SK-N-SH (cell line): ENCODE results near the gene ZNF277. TPM values are rescaled to one million over a fixed set of nuclear protein-coding genes. Genes with fewer than 3 reads are reported as not detected.

Experiments
- CTCF ChIA-PET: fragments of 300-600, 350-600 bp; formaldehyde crosslinking; extraction: SDS; loops from one replicate; lab custom pipeline; 2021; lab: Yijun Ruan, JAX
- POLR2A ChIA-PET: fragments of 350-600 bp; sonication (Branson Sonifier 250); formaldehyde crosslinking; extraction: SDS; loops from one replicate; lab custom pipeline; 2020; ENCODE audit warnings: antibody characterized with exemption, inconsistent platforms; lab: Yijun Ruan, JAX
- DNase-seq: peaks from one replicate; pipeline ENCODE4 v3.0.0; 2012
- H2AFZ ChIP-seq: fragments of 200-600 bp; sonication (generic); 2 replicates; pipeline ENCODE4 v1.8.1; 2016; ENCODE audit warnings: antibody characterized with exemption, mild to moderate bottlenecking, low read depth
- H3F3A ChIP-seq: fragments of 200-600 bp; sonication (generic); replicated peaks from 2 replicates; pipeline ENCODE3; 2016; ENCODE audit warnings: antibody characterized with exemption, mild to moderate bottlenecking; ENCODE audit not compliant: insufficient read depth
- H3K27ac ChIP-seq, 2 experiments: fragments of 200-500 bp in 1 of 2; fragments of 200-600 bp in 1 of 2; sonication (Bioruptor generic) in 1 of 2; sonication (generic), shearing (Covaris generic) in 1 of 2; 2 replicates each; pipeline versions ENCODE4 v1.5.1 to v1.6.1; 2014 to 2016; ENCODE audit warnings: low read depth in 2 of 2, inconsistent platforms in 1 of 2, low read length in 1 of 2, mild to moderate bottlenecking in 1 of 2, mixed read lengths in 1 of 2
- H3K27me3 ChIP-seq: fragments of 200-600 bp; sonication (generic), shearing (Covaris generic); 2 replicates; pipeline ENCODE4 v1.6.1; 2016; ENCODE audit warnings: mixed run types; ENCODE audit not compliant: insufficient read depth
- H3K36me3 ChIP-seq, 2 experiments: fragments of 200-500 bp in 1 of 2; fragments of 200-600 bp in 1 of 2; sonication (Bioruptor generic) in 1 of 2; sonication (generic) in 1 of 2; replicated peaks in 1 of 2; 2 replicates each; pipeline versions ENCODE3 to v1.5.1; 2014 to 2016; ENCODE audit warnings: low read length in 1 of 2, mild to moderate bottlenecking in 1 of 2; ENCODE audit not compliant: insufficient read depth in 2 of 2, control insufficient read depth in 1 of 2
- H3K4me1 ChIP-seq, 2 experiments: fragments of 200-500 bp in 1 of 2; fragments of 200-600 bp in 1 of 2; sonication (Bioruptor generic) in 1 of 2; sonication (generic), shearing (Covaris generic) in 1 of 2; 2 replicates each; pipeline versions ENCODE4 v1.5.1 to v1.6.1; 2014 to 2016; ENCODE audit warnings: low read depth in 1 of 2, low read length in 1 of 2, mixed run types in 1 of 2; ENCODE audit not compliant: insufficient read depth in 2 of 2, control insufficient read depth in 1 of 2
- H3K4me2 ChIP-seq: fragments of 200-600 bp; sonication (generic), shearing (Covaris generic); 2 replicates; pipeline ENCODE4 v1.6.1; 2017; ENCODE audit warnings: mixed run types
- H3K4me3 ChIP-seq, 2 experiments: fragments of 200-500 bp in 1 of 2; fragments of 200-600 bp in 1 of 2; sonication (Bioruptor generic) in 1 of 2; sonication (generic), shearing (Covaris generic) in 1 of 2; 2 replicates each; pipeline versions ENCODE4 v1.5.1 to v1.8.1; 2014 to 2016; ENCODE audit warnings: low read depth in 2 of 2, inconsistent platforms in 1 of 2, low read length in 1 of 2, mild to moderate bottlenecking in 1 of 2, mixed read lengths in 1 of 2, moderate library complexity in 1 of 2
- H3K79me2 ChIP-seq: fragments of 200-600 bp; sonication (generic); 2 replicates; pipeline ENCODE4 v1.8.1; 2017; ENCODE audit warnings: mild to moderate bottlenecking; ENCODE audit not compliant: insufficient read depth
- H3K9ac ChIP-seq: fragments of 200-600 bp; sonication (generic); 2 replicates; pipeline ENCODE4 v1.6.1; 2017; ENCODE audit warnings: mixed run types
- H3K9me2 ChIP-seq: fragments of 200-600 bp; sonication (generic); 2 replicates; pipeline ENCODE4 v1.6.1; 2017; ENCODE audit warnings: mixed run types
- H3K9me3 ChIP-seq: fragments of 200-600 bp; sonication (generic); 2 replicates; pipeline ENCODE4 v1.6.1; 2017; ENCODE audit warnings: mixed run types, mild to moderate bottlenecking, moderate library complexity
- H4K20me1 ChIP-seq: fragments of 200-600 bp; sonication (generic); 2 replicates; pipeline ENCODE4 v1.6.1; 2017; ENCODE audit warnings: mild to moderate bottlenecking, mixed run types; ENCODE audit not compliant: insufficient read depth
- CHD2 ChIP-seq: fragments of 150-350 bp; IDR thresholded peaks from 2 replicates; pipeline ENCODE4 v1.6.1; 2018; ENCODE audit warnings: low read length; ENCODE audit not compliant: partially characterized antibody
- FOXM1 ChIP-seq: IDR thresholded peaks from 2 replicates; pipeline ENCODE4 v1.4.0; 2012; ENCODE audit warnings: low read depth, mild to moderate bottlenecking
- NFIC ChIP-seq: IDR thresholded peaks from 2 replicates; pipeline ENCODE4 v1.4.0; 2012; ENCODE audit warnings: borderline replicate concordance
- RCOR1 ChIP-seq: fragments of 150-350 bp; IDR thresholded peaks from 2 replicates; pipeline ENCODE4 v1.6.1; 2017; ENCODE audit warnings: antibody characterized with exemption, low read length
- REST ChIP-seq: IDR thresholded peaks from 2 replicates; pipeline ENCODE4 v1.6.1; 2012; ENCODE audit warnings: mild to moderate bottlenecking, low read depth, low read length, moderate library complexity
- SIN3A ChIP-seq: IDR thresholded peaks from 2 replicates; pipeline ENCODE4 v1.6.1; 2012; ENCODE audit warnings: low read depth, mild to moderate bottlenecking, low read length, moderate library complexity, borderline replicate concordance
- TEAD4 ChIP-seq: IDR thresholded peaks from 2 replicates; pipeline ENCODE4 v1.4.0; 2012; ENCODE audit warnings: mild to moderate bottlenecking, borderline replicate concordance; ENCODE audit not compliant: insufficient read depth
- WGBS: methylation state at CpG from one replicate; pipeline ENCODE4 v1.1.6; 2017; ENCODE audit warnings: low lambda C conversion rate; 5-methylcytosine and 5-hydroxymethylcytosine counted together
- polyA plus RNA-seq, 3 experiments: library from polyadenylated mRNA; depleted of rRNA; stranded (reverse); fragments of >200 nt; gene quantifications; 2 replicates each; pipeline ENCODE4 v1.2.3, GENCODE V29; 2012

ZNF277 gene
- polyA plus RNA-seq, 1 of the 3 experiments (the other 2 are of a cell fraction): 11.5 TPM

DNA sequence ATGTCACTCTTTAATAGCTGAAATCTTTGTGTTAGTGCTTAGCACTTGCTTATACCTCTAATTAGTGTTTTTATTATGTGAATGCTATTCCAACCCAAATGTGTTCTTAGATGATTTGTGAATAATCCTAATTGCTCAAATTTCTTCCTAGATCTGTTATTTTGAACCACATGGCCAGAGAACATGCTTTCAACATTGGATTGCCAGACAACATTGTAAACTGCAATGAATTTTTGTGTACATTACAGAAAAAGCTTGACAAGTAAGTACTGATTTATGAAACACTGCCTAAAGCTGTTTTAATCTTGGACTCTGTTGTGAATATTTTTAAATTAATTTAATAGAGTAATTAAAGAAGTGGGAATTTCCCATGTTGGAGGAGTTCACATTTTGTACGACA lies 121.1 kb downstream of the ZNF277 start:
- TF ChIP-seq RCOR1: no peak
- TF ChIP-seq, all 33 proteins: peak for 0
- no peak for DNase-seq
- Histone ChIP-seq H3K27me3 (no peaks in the 10 kb centered on the region), H3F3A (no peaks in the 10 kb centered on the region), H3K9me3 (no peaks in the 10 kb centered on the region), H3K27ac (no peak overlapping the region), H3K4me2 (no peak overlapping the region), H4K20me1 (no peaks in the 10 kb centered on the region), H3K4me1 (no peaks in the 10 kb centered on the region), H2AFZ (no peak overlapping the region), H3K9me2 (no peaks in the 10 kb centered on the region), H3K36me3 (peaks cover 29 to 54% of the 10 kb centered on the region in 2 experiments), H3K79me2 (no peaks in the 10 kb centered on the region), H3K9ac (no peak overlapping the region), H3K4me3 (no peak overlapping the region)
- POLR2A ChIA-PET: no interaction called here
- 100% methylated on average over 1 of the region's 1 CpG for WGBS
- CTCF ChIA-PET: no interaction called here

DNA sequence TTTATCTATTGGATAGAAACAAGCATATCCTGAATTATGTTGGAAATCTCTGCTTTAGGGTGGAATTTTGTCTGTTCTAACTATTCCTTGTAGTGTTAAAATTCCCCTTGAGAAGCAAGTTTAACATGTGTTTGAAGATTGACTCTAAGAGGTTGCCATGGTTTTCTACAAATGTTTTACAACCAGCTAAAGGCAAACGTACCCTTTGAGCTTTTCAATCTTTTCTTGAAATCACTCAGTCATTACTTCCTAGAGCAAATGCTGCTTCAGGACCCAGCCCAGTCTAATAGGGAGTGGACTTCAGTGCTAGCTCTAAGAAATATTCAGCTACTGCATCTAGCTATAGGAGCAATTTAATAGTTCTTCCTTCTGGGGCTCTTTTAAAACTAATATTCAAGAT lies 125.0 kb downstream of the ZNF277 start:
- no peaks in the 10 kb centered on the region for H3K79me2 ChIP-seq
- no peak overlapping the region for H3K9ac ChIP-seq
- H4K20me1 ChIP-seq: no peaks in the 10 kb centered on the region
- H3K4me1 ChIP-seq: no peaks in the 10 kb centered on the region
- CTCF ChIA-PET: interaction anchor here (1.0 to 1.8 kb wide), 2 partner anchors 10 to 19 kb away, joined by 3 to 5 read pairs; no protein-coding TSS in a partner anchor
- peaks cover 37 to 61% of the 10 kb centered on the region in 2 experiments for H3K36me3 ChIP-seq
- POLR2A ChIA-PET: no interaction called here
- H3F3A ChIP-seq: no peaks in the 10 kb centered on the region
- TF ChIP-seq CHD2: no peak
- TF ChIP-seq FOXM1: no peak
- no peak for TF ChIP-seq NFIC
- no peak for TF ChIP-seq REST
- TF ChIP-seq SIN3A: no peak
- H3K4me3 ChIP-seq: no peak overlapping the region
- H3K9me3 ChIP-seq: no peaks in the 10 kb centered on the region
- H3K27me3 ChIP-seq: no peaks in the 10 kb centered on the region
- H3K4me2 ChIP-seq: no peak overlapping the region
- no peak overlapping the region for H3K27ac ChIP-seq
- H2AFZ ChIP-seq: no peak overlapping the region
- 78% methylated on average over 1 of the region's 1 CpG for WGBS
- no peak for DNase-seq
- no peaks in the 10 kb centered on the region for H3K9me2 ChIP-seq

DNA sequence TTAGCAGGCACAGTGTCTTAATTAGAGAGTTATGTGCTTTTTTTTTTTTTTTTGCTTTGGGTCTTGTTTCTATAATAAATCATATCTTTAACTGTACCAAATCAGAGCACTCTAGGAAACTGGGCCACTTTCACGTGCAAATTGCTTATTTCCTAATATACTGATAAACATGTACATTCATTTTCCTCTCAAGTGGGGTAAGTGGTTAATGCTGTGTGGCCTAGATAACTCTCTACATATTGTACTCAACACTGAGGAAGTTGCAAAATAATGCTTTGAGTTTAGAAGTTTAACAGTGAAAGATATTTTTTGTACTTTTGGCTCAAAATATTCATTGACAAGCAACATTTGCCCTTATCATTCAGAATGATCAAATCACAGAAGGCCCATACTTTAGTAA lies 127.9 kb downstream of the ZNF277 start:
- Histone ChIP-seq H3K4me1 (no peaks in the 10 kb centered on the region), H3K27ac (no peak overlapping the region), H3K79me2 (no peaks in the 10 kb centered on the region), H3F3A (no peaks in the 10 kb centered on the region), H3K4me2 (no peak overlapping the region), H3K36me3 (peaks cover 47 to 60% of the 10 kb centered on the region in 2 experiments), H3K9me2 (no peaks in the 10 kb centered on the region), H3K9ac (no peak overlapping the region), H3K4me3 (no peak overlapping the region), H3K9me3 (no peaks in the 10 kb centered on the region), H3K27me3 (no peaks in the 10 kb centered on the region), H2AFZ (no peak overlapping the region), H4K20me1 (no peaks in the 10 kb centered on the region)
- 67% methylated on average over 1 of the region's 1 CpG for WGBS
- ChIA-PET POLR2A (no interaction called here), CTCF (no interaction called here)
- no peak for DNase-seq
- no peak for TF ChIP-seq TEAD4
- no peak for TF ChIP-seq NFIC
